WERI-Rb-1 (cell line): ENCODE measurements around the gene FBLN1.

Experiments
- DNase-seq: peaks from one replicate; pipeline ENCODE4 v3.0.0-alpha.2; 2020
- H3K27ac ChIP-seq: fragments of 250-450 bp; sonication (Bioruptor Pico); 2 replicates; pipeline ENCODE4 v1.5.1; 2020; ENCODE audit warnings: mild to moderate bottlenecking, moderate library complexity
- H3K27me3 ChIP-seq: fragments of 250-450 bp; sonication (Bioruptor Pico); 2 replicates; pipeline ENCODE4 v1.5.1; 2021; ENCODE audit warnings: mild to moderate bottlenecking, low read depth, moderate library complexity; ENCODE audit not compliant: insufficient read depth, severe bottlenecking
- H3K36me3 ChIP-seq: fragments of 250-450 bp; sonication (Bioruptor Pico); 2 replicates; pipeline ENCODE4 v1.5.1; 2020; ENCODE audit warnings: mild to moderate bottlenecking, moderate library complexity
- H3K4me3 ChIP-seq: 2 replicates; pipeline ENCODE4 v1.5.1; 2011; ENCODE audit warnings: low read depth, mild to moderate bottlenecking, control low read depth, low read length
- H3K9me3 ChIP-seq: fragments of 250-450 bp; sonication (Bioruptor Pico); 2 replicates; pipeline ENCODE4 v1.5.1; 2021; ENCODE audit warnings: mild to moderate bottlenecking, moderate library complexity; ENCODE audit not compliant: severe bottlenecking
- TF ChIP-seq, protein P1 (sequence below): IDR thresholded peaks from 2 replicates; pipeline ENCODE4 v1.5.1; 2011; ENCODE audit warnings: low read depth, mild to moderate bottlenecking, control low read depth, inconsistent platforms, low read length

FBLN1 gene

DNA sequence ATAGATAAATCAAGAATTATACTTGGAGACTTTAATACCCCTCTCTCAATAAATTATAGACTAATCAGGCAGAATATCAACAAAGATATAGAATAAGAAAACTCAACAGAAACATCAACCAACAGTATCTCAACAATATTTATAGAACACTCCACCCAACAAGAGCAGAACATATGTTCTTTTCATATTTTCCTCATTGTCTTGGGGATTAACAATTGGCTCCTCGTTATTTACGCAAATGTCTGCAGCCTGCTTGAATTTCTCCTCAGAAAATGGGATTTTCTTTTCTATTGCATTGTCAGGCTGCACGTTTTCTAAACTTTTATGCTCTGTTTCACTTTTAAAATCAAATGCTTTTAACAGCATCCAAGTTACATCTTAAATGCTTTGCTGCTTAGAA, 37.0 kb upstream of the FBLN1 start:
- H3K27ac ChIP-seq, result no peak overlapping the region
- H3K9me3 ChIP-seq, result peaks cover 3% of the 10 kb centered on the region
- no peaks in the 10 kb centered on the region for H3K27me3 ChIP-seq
- no peaks in the 10 kb centered on the region for H3K36me3 ChIP-seq
- no peak for DNase-seq
- TF ChIP-seq, protein P1, sequence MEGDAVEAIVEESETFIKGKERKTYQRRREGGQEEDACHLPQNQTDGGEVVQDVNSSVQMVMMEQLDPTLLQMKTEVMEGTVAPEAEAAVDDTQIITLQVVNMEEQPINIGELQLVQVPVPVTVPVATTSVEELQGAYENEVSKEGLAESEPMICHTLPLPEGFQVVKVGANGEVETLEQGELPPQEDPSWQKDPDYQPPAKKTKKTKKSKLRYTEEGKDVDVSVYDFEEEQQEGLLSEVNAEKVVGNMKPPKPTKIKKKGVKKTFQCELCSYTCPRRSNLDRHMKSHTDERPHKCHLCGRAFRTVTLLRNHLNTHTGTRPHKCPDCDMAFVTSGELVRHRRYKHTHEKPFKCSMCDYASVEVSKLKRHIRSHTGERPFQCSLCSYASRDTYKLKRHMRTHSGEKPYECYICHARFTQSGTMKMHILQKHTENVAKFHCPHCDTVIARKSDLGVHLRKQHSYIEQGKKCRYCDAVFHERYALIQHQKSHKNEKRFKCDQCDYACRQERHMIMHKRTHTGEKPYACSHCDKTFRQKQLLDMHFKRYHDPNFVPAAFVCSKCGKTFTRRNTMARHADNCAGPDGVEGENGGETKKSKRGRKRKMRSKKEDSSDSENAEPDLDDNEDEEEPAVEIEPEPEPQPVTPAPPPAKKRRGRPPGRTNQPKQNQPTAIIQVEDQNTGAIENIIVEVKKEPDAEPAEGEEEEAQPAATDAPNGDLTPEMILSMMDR, result no peak
- H3K4me3 ChIP-seq, result no peak overlapping the region

DNA sequence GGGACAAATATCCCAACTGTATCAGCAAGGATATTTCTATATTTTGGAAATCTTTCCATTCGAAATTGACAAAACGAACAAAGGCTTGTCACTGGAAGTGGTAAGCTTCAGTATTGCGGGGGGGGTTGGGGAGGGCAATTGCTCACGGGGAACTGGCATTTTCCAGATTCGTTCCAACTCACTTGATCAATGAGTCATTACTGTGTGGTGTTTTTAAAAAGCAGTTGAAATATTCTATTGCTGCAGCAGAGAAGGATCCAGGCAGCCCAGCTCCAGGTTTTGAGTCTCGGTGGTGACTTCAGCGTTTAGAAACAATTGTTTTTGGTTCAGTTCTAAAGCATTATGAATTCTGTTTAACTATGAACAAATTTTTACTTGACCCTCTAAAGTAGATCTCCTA, 33.8 kb upstream of the FBLN1 start:
- Histone ChIP-seq H3K36me3 (no peaks in the 10 kb centered on the region), H3K9me3 (peaks cover 3% of the 10 kb centered on the region), H3K27ac (no peak overlapping the region), H3K27me3 (no peaks in the 10 kb centered on the region), H3K4me3 (no peak overlapping the region)
- TF ChIP-seq, protein P1, result no peak
- no peak for DNase-seq

- no peaks in the 10 kb centered on the region for H3K36me3 ChIP-seq
- no peak for DNase-seq
- no peak overlapping the region for H3K4me3 ChIP-seq
- no peak overlapping the region for H3K27ac ChIP-seq
- H3K27me3 ChIP-seq, result no peaks in the 10 kb centered on the region
- H3K9me3 ChIP-seq, result peaks cover 3% of the 10 kb centered on the region
- TF ChIP-seq, protein P1, result no peak
Observed at GRCh38 chr22:45469281-45470073, 33.2 kb upstream of the FBLN1 start.

DNA sequence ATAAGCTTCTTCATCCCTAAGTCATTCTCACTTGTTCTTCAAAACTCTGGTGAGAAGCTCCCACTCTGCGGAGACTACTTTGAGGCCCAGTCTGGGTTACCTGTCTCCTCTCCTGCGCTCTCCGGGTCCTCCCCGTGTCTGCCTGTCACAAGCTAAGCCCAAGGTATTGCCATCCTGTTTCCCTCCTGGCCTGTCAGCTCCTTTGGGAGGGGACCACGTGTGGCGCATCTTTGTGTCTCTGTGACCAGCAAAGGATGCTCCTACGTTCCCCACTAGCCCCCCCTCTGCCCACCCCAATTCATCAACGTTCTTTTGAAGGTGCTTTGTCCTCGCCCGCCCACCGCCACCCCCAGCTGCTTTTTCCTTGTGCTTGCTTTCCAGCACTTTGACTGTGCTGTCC, 31.8 kb upstream of the FBLN1 start:
- TF ChIP-seq, protein P1, result no peak
- H3K27me3 ChIP-seq, result no peaks in the 10 kb centered on the region
- DNase-seq, result no peak
- no peaks in the 10 kb centered on the region for H3K36me3 ChIP-seq
- H3K4me3 ChIP-seq, result no peak overlapping the region
- H3K27ac ChIP-seq, result no peak overlapping the region
- peaks cover 3% of the 10 kb centered on the region for H3K9me3 ChIP-seq

- Histone ChIP-seq H3K36me3 (no peaks in the 10 kb centered on the region), H3K27me3 (no peaks in the 10 kb centered on the region), H3K9me3 (peaks cover 3% of the 10 kb centered on the region), H3K27ac (no peak overlapping the region), H3K4me3 (no peak overlapping the region)
- DNase-seq, result no peak
- TF ChIP-seq, protein P1, result no peak
Observed at GRCh38 chr22:45472426-45472825, 30.3 kb upstream of the FBLN1 start.
